HEK293 (cell line): ENCODE data around the gene LIMCH1.
A peak's percentile ranks its signal among the peaks of the same experiment; 100 is the strongest.

ENCODE experiments used
- CTCF ChIA-PET: fragments of 350-600 bp; formaldehyde crosslinking; extraction: SDS; loops from one replicate; lab custom pipeline; 2021; ENCODE audit warnings: antibody characterized with exemption; lab: Yijun Ruan, JAX
- POLR2A ChIA-PET: fragments of 300-600 bp; formaldehyde crosslinking; extraction: SDS; loops from one replicate; lab custom pipeline; 2020; ENCODE audit warnings: antibody characterized with exemption, inconsistent platforms; lab: Yijun Ruan, JAX
- H3K27ac ChIP-seq: fragments of 200-500 bp; sonication (Bioruptor generic); 2 replicates; pipeline ENCODE4 v1.5.1; 2014; ENCODE audit warnings: low read depth, low read length, control low read depth, inconsistent platforms; ENCODE audit errors: extremely low read depth
- H3K36me3 ChIP-seq, 2 experiments: fragments of 200-500 bp in 1 of 2; sonication (Bioruptor generic) in 1 of 2; 1 replicate in 1 of 2; 2 replicates in 1 of 2; pipeline ENCODE4 v1.5.1; 2014 to 2017; ENCODE audit warnings: inconsistent platforms in 2 of 2, low read length in 2 of 2; ENCODE audit not compliant: control insufficient read depth in 2 of 2, insufficient read depth in 1 of 2
- H3K4me1 ChIP-seq: fragments of 200-500 bp; sonication (Bioruptor generic); 2 replicates; pipeline ENCODE4 v1.5.1; 2014; ENCODE audit warnings: mild to moderate bottlenecking, low read length, inconsistent platforms; ENCODE audit not compliant: control insufficient read depth, insufficient read depth
- H3K4me3 ChIP-seq: 2 replicates; pipeline ENCODE4 v1.5.1; 2011; ENCODE audit warnings: low read depth, mild to moderate bottlenecking, control low read depth, low read length, moderate library complexity
- H3K9me3 ChIP-seq: fragments of 200-500 bp; sonication (Bioruptor generic); 2 replicates; pipeline ENCODE4 v1.5.1; 2014; ENCODE audit warnings: low read depth, low read length, inconsistent platforms; ENCODE audit not compliant: control insufficient read depth, insufficient read depth
- EGR2 ChIP-seq: fragments of 450-650 bp; formaldehyde crosslinking; IDR thresholded peaks from 2 replicates; pipeline ENCODE4 v1.5.1; 2016; ENCODE audit warnings: low read depth, missing biosample characterization, missing genetic modification characterization
- GLIS2 ChIP-seq: fragments of 450-650 bp; formaldehyde crosslinking; IDR thresholded peaks from 2 replicates; pipeline ENCODE4 v1.5.1; 2016; ENCODE audit warnings: missing biosample characterization, missing genetic modification characterization
- KLF16 ChIP-seq: fragments of 450-650 bp; formaldehyde crosslinking; IDR thresholded peaks from 2 replicates; pipeline ENCODE4 v1.5.1; 2017; ENCODE audit warnings: missing biosample characterization, missing genetic modification characterization
- KLF7 ChIP-seq: fragments of 450-650 bp; formaldehyde crosslinking; IDR thresholded peaks from 2 replicates; pipeline ENCODE4 v1.5.1; 2016; ENCODE audit warnings: missing biosample characterization, missing genetic modification characterization, borderline replicate concordance
- SETDB1 ChIP-seq: IDR thresholded peaks from one replicate; pipeline ENCODE4 v1.6.1; 2017; ENCODE audit warnings: mild to moderate bottlenecking, low read length, moderate library complexity, mixed read lengths; ENCODE audit not compliant: insufficient read length
- TRIM28 ChIP-seq: IDR thresholded peaks from 2 replicates; pipeline ENCODE4 v1.6.1; 2011; ENCODE audit warnings: low read length, control low read depth, borderline replicate concordance
- ZBTB48 ChIP-seq: fragments of 450-650 bp; formaldehyde crosslinking; IDR thresholded peaks from 2 replicates; pipeline ENCODE4 v1.5.1; 2016; ENCODE audit warnings: missing biosample characterization, missing genetic modification characterization
- ZBTB8A ChIP-seq: fragments of 450-650 bp; formaldehyde crosslinking; IDR thresholded peaks from 2 replicates; pipeline ENCODE4 v1.5.1; 2016; ENCODE audit warnings: missing biosample characterization, missing genetic modification characterization
- ZFP69B ChIP-seq: fragments of 450-650 bp; formaldehyde crosslinking; IDR thresholded peaks from 2 replicates; pipeline ENCODE4 v1.5.1; 2016; ENCODE audit warnings: missing biosample characterization, missing genetic modification characterization
- ZNF132 ChIP-seq: fragments of 450-650 bp; formaldehyde crosslinking; IDR thresholded peaks from 2 replicates; pipeline ENCODE4 v1.5.1; 2017; ENCODE audit warnings: missing biosample characterization, missing genetic modification characterization, borderline replicate concordance
- ZNF146 ChIP-seq: fragments of 450-650 bp; formaldehyde crosslinking; IDR thresholded peaks from 2 replicates; pipeline ENCODE4 v1.5.1; 2016; ENCODE audit warnings: missing biosample characterization, missing genetic modification characterization
- ZNF16 ChIP-seq: fragments of 450-650 bp; formaldehyde crosslinking; IDR thresholded peaks from 2 replicates; pipeline ENCODE4 v1.5.1; 2016; ENCODE audit warnings: low read depth, missing biosample characterization, missing genetic modification characterization
- ZNF214 ChIP-seq: fragments of 450-650 bp; formaldehyde crosslinking; IDR thresholded peaks from 2 replicates; pipeline ENCODE4 v1.5.1; 2017; ENCODE audit warnings: missing biosample characterization, mild to moderate bottlenecking, missing genetic modification characterization, borderline replicate concordance
- ZNF280D ChIP-seq: fragments of 450-650 bp; formaldehyde crosslinking; IDR thresholded peaks from 2 replicates; pipeline ENCODE4 v1.5.1; 2016; ENCODE audit warnings: missing biosample characterization, missing genetic modification characterization
- ZNF473 ChIP-seq: fragments of 450-650 bp; formaldehyde crosslinking; IDR thresholded peaks from 2 replicates; pipeline ENCODE4 v1.5.1; 2017; ENCODE audit warnings: missing biosample characterization, missing genetic modification characterization
- ZNF530 ChIP-seq: fragments of 450-650 bp; formaldehyde crosslinking; IDR thresholded peaks from 2 replicates; pipeline ENCODE4 v1.5.1; 2016; ENCODE audit warnings: low read depth, missing biosample characterization, missing genetic modification characterization
- ZNF561 ChIP-seq: fragments of 450-650 bp; IDR thresholded peaks from 2 replicates; pipeline ENCODE4 v1.5.1; 2018; ENCODE audit warnings: missing biosample characterization, missing genetic modification characterization, borderline replicate concordance
- ZNF571 ChIP-seq: fragments of 450-650 bp; formaldehyde crosslinking; IDR thresholded peaks from 2 replicates; pipeline ENCODE4 v1.5.0; 2017; ENCODE audit warnings: missing biosample characterization, missing genetic modification characterization
- ZNF677 ChIP-seq: fragments of 450-650 bp; IDR thresholded peaks from 2 replicates; pipeline ENCODE4 v1.5.0; 2018; ENCODE audit warnings: missing biosample characterization, mild to moderate bottlenecking, missing genetic modification characterization, moderate library complexity
- TF ChIP-seq, protein P1 (sequence below): fragments of 450-650 bp; formaldehyde crosslinking; IDR thresholded peaks from 2 replicates; pipeline ENCODE4 v1.5.1; 2016; ENCODE audit warnings: missing biosample characterization, missing genetic modification characterization

The LIMCH1 gene

DNA sequence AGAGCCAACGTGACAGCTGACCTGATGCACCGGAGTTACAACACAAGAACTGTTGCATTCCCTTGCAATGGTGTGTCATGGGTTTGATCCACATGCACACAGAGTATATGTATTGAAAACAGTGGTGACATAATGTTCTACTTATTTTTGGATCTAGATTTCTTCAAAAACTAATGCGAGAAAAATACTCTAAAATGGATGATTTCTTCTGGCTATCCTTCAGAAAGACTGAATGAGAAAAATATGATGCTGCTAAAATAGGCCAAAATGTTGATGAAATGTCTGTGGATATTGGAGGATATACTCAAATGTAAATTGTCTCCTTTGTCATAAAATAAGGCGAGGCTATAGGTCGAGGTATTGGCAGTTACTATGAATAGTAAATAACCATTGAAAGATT, 30.4 kb downstream of the LIMCH1 start:
- ChIA-PET POLR2A (no interaction called here), CTCF (no interaction called here)
- no peak overlapping the region for H3K4me3 ChIP-seq
- H3K36me3 ChIP-seq, result no peaks in the 10 kb centered on the region
- TF ChIP-seq ZBTB48 (no peak), ZNF16 (tag by site-specific recombination) (no peak), ZNF530 (no peak), ZNF146 (tag by site-specific recombination) (no peak), SETDB1 (no peak), ZNF132 (tag by site-specific recombination) (no peak), ZNF280D (tag by site-specific recombination) (no peak), ZFP69B (no peak), ZBTB8A (no peak), ZNF214 (tag by site-specific recombination) (no peak), ZNF571 (tag by site-specific recombination) (no peak), TRIM28 (no peak), ZNF677 (tag by site-specific recombination) (no peak), EGR2 (tag by site-specific recombination) (no peak), KLF7 (tag by site-specific recombination) (no peak), KLF16 (no peak), ZNF561 (tag by site-specific recombination) (no peak)
- TF ChIP-seq, protein P1, sequence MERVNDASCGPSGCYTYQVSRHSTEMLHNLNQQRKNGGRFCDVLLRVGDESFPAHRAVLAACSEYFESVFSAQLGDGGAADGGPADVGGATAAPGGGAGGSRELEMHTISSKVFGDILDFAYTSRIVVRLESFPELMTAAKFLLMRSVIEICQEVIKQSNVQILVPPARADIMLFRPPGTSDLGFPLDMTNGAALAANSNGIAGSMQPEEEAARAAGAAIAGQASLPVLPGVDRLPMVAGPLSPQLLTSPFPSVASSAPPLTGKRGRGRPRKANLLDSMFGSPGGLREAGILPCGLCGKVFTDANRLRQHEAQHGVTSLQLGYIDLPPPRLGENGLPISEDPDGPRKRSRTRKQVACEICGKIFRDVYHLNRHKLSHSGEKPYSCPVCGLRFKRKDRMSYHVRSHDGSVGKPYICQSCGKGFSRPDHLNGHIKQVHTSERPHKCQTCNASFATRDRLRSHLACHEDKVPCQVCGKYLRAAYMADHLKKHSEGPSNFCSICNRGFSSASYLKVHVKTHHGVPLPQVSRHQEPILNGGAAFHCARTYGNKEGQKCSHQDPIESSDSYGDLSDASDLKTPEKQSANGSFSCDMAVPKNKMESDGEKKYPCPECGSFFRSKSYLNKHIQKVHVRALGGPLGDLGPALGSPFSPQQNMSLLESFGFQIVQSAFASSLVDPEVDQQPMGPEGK, result no peak
- H3K27ac ChIP-seq, result no peak overlapping the region
- no peaks in the 10 kb centered on the region for H3K9me3 ChIP-seq
- H3K4me1 ChIP-seq, result peaks cover 7% of the 10 kb centered on the region; the same call in 1 of the 2 replicates

- H3K9me3 ChIP-seq, result no peaks in the 10 kb centered on the region
- H3K4me1 ChIP-seq, result peaks cover 7% of the 10 kb centered on the region; the same call in 1 of the 2 replicates
- no peak overlapping the region for H3K27ac ChIP-seq
- CTCF ChIA-PET, result no interaction called here
- no peaks in the 10 kb centered on the region for H3K36me3 ChIP-seq
- no peak overlapping the region for H3K4me3 ChIP-seq
- no peak for TF ChIP-seq ZNF473 (tag by site-specific recombination)
- no peak for TF ChIP-seq GLIS2 (tag by site-specific recombination)
- peak; percentile 68; the same call in 1 of the 2 replicates for TF ChIP-seq TRIM28
- POLR2A ChIA-PET, result no interaction called here
These were observed 32.0 kb downstream of the LIMCH1 start for GRCh38 chr4:41569961-41570360.
